ENCODE results near the gene SPDYC. TPM values are rescaled to one million over a fixed set of nuclear protein-coding genes. Genes with fewer than 3 reads are reported as not detected.

Gene SPDYC
- total RNA-seq = not detected in 2 replicates

GRCh38 chr11:65170058-65170534 is at the start of gene SPDYC:
TSS of gene SPDYC (plus strand) at chr11:65170233. CDS start at chr11:65171358, 1,125 bp downstream.

GRCh38 chr11:65121865-65122696 is 48.0 kb upstream of the SPDYC start, which contains the start of the genes FAU and MRPL49:
TSS of gene FAU (minus strand) at chr11:65122134. CDS start at chr11:65121813, 321 bp downstream.
TSS of gene MRPL49 (plus strand) at chr11:65122321. CDS start at chr11:65122347, 26 bp downstream.

GRCh38 chr11:65134240-65134951 is 35.6 kb upstream of the SPDYC start, which contains the start of gene SYVN1:
TSS of gene SYVN1 (minus strand) at chr11:65134519. CDS start at chr11:65133601, 918 bp downstream.

GRCh38 chr11:65181569-65182257 is 11.7 kb downstream of the SPDYC start, which contains the start of gene CAPN1:
TSS of gene CAPN1 (plus strand) at chr11:65181928. CDS start at chr11:65182702, 774 bp downstream.

Other genes starting within 250 kb of the SPDYC start
- 9.2 and 17.0 TPM in 2 replicates for gene PPP2R5B, start 245.5 kb upstream of the SPDYC start, total RNA-seq
- gene GPHA2, start 234.3 kb upstream of the SPDYC start, total RNA-seq = not detected in 2 replicates
- not detected in 2 replicates for gene MAJIN, start 198.1 kb upstream of the SPDYC start, total RNA-seq
- 1.0 and 2.5 TPM in 2 replicates for gene BATF2, start 173.3 kb upstream of the SPDYC start, total RNA-seq
- 108 and 119 TPM in 2 replicates for gene ARL2, start 156.1 kb upstream of the SPDYC start, total RNA-seq
- gene SNX15, start 142.8 kb upstream of the SPDYC start, total RNA-seq = 12.9 and 23.5 TPM in 2 replicates
- 9.2 and 14.4 TPM in 2 replicates for gene SAC3D1, start 129.0 kb upstream of the SPDYC start, total RNA-seq
- gene NAALADL1, start 111.7 kb upstream of the SPDYC start, total RNA-seq = 38.2 and 46.3 TPM in 2 replicates
- 1.2 and 9.7 TPM in 2 replicates for gene CDCA5, start 86.2 kb upstream of the SPDYC start, total RNA-seq
- gene ZFPL1, start 86.0 kb upstream of the SPDYC start, total RNA-seq = 38.5 and 47.6 TPM in 2 replicates
- gene VPS51, start 74.0 kb upstream of the SPDYC start, total RNA-seq = 170 and 228 TPM in 2 replicates
- gene TM7SF2, start 58.4 kb upstream of the SPDYC start, total RNA-seq = 16.4 and 23.3 TPM in 2 replicates
- 9.2 and 15.9 TPM in 2 replicates for gene ZNHIT2, start 52.5 kb upstream of the SPDYC start, total RNA-seq
- 159 and 247 TPM in 2 replicates for gene FAU, start 48.1 kb upstream of the SPDYC start, total RNA-seq
- gene MRPL49, start 47.9 kb upstream of the SPDYC start, total RNA-seq = 50.4 and 55.6 TPM in 2 replicates
- 19.8 and 22.7 TPM in 2 replicates for gene SYVN1, start 35.7 kb upstream of the SPDYC start, total RNA-seq
- gene CAPN1, start 11.7 kb downstream of the SPDYC start, total RNA-seq = 175 and 262 TPM in 2 replicates
- gene POLA2, start 91.7 kb downstream of the SPDYC start, total RNA-seq = 2.3 and 9.6 TPM in 2 replicates
- 33.2 and 47.8 TPM in 2 replicates for gene CDC42EP2, start 144.6 kb downstream of the SPDYC start, total RNA-seq
- 49.3 and 51.1 TPM in 2 replicates for gene DPF2, start 163.6 kb downstream of the SPDYC start, total RNA-seq
- under 0.01 TPM in 1 of 2 replicates, not detected in the other for gene TIGD3, start 184.5 kb downstream of the SPDYC start, total RNA-seq
- 2.0 and 3.1 TPM in 2 replicates for gene SLC25A45, start 212.4 kb downstream of the SPDYC start, total RNA-seq
- 34.2 and 51.8 TPM in 2 replicates for gene FRMD8, start 216.4 kb downstream of the SPDYC start, total RNA-seq